H1 (cell line): ENCODE measurements around the gene PDE9A. TPM values are rescaled to one million over a fixed set of nuclear protein-coding genes. Genes with fewer than 3 reads are reported as not detected.

Source experiments
- CTCF ChIA-PET: fragments of 300-600 bp; sonication (Branson Sonifier 250); formaldehyde crosslinking; loops from one replicate; lab custom pipeline; 2021; ENCODE audit not compliant: partially characterized antibody; lab: Charles Lee
- POLR2A ChIA-PET: fragments of 300-600 bp; sonication (Branson Sonifier 250); formaldehyde crosslinking; loops from one replicate; lab custom pipeline; 2021; ENCODE audit warnings: inconsistent platforms; ENCODE audit not compliant: partially characterized antibody; lab: Charles Lee
- DNase-seq, 2 experiments: peaks; one replicate each; pipeline versions ENCODE4 v3.0.0 to v3.0.0-alpha.2; 2010 to 2022; ENCODE audit warnings: low spot score in 2 of 2, low read depth in 1 of 2, mixed read lengths in 1 of 2
- FAIRE-seq: peaks from 2 replicates; lab custom pipeline; 2011; peaks lifted over from hg19 to GRCh38; lab: Jason Lieb, UNC
- H2AFZ ChIP-seq: 2 replicates; pipeline ENCODE4 v1.8.1; 2012; ENCODE audit warnings: low read length, inconsistent platforms
- H2AK5ac ChIP-seq: 2 replicates; pipeline ENCODE4 v1.6.1; 2013; ENCODE audit warnings: low read depth, low read length
- H2BK120ac ChIP-seq: replicated peaks from 2 replicates; pipeline ENCODE3; 2013; ENCODE audit warnings: low read depth, low read length, inconsistent platforms
- H2BK12ac ChIP-seq: 2 replicates; pipeline ENCODE4 v1.6.1; 2013; ENCODE audit warnings: low read depth, low read length
- H2BK15ac ChIP-seq: 2 replicates; pipeline ENCODE4 v1.6.1; 2013; ENCODE audit warnings: low read length
- H2BK20ac ChIP-seq: 2 replicates; pipeline ENCODE4 v1.6.1; 2013; ENCODE audit warnings: low read length
- H2BK5ac ChIP-seq: 2 replicates; pipeline ENCODE4 v1.6.1; 2013; ENCODE audit warnings: low read depth, low read length
- H3K14ac ChIP-seq: 2 replicates; pipeline ENCODE4 v1.6.1; 2013; ENCODE audit warnings: inconsistent platforms; ENCODE audit not compliant: insufficient read length
- H3K18ac ChIP-seq: 2 replicates; pipeline ENCODE4 v1.6.1; 2013; ENCODE audit warnings: low read length; ENCODE audit errors: extremely low read depth
- H3K23ac ChIP-seq: 2 replicates; pipeline ENCODE4 v1.6.1; 2013; ENCODE audit warnings: inconsistent platforms; ENCODE audit not compliant: insufficient read length
- H3K23me2 ChIP-seq: 2 replicates; pipeline ENCODE4 v1.6.1; 2013; ENCODE audit warnings: low read depth, low read length
- H3K27ac ChIP-seq: 2 replicates; pipeline ENCODE4 v1.6.1; 2011; ENCODE audit warnings: low read depth, low read length, inconsistent platforms
- H3K27me3 ChIP-seq, 4 experiments: replicated peaks in 1 of 4; 1 replicate in 1 of 4; 2 replicates in 3 of 4; pipeline versions ENCODE4 v1.6.1 to v1.8.1; 2011 to 2013; ENCODE audit warnings: low read length in 3 of 4, mild to moderate bottlenecking in 3 of 4, inconsistent platforms in 2 of 4, mixed read lengths in 2 of 4, moderate library complexity in 1 of 4; ENCODE audit not compliant: control insufficient read depth in 3 of 4, insufficient read depth in 3 of 4; ENCODE audit errors: extremely low read depth in 1 of 4
- H3K36me3 ChIP-seq, 4 experiments: 2 replicates each; pipeline versions ENCODE4 v1.6.1 to v1.8.1; 2011 to 2013; ENCODE audit warnings: mild to moderate bottlenecking in 4 of 4, low read length in 3 of 4, moderate library complexity in 2 of 4, control low read depth in 1 of 4, inconsistent platforms in 1 of 4; ENCODE audit not compliant: insufficient read depth in 4 of 4, control insufficient read depth in 2 of 4
- H3K4ac ChIP-seq: replicated peaks from 2 replicates; pipeline ENCODE3; 2013; ENCODE audit warnings: low read length, low read depth, mixed read lengths, inconsistent platforms; ENCODE audit not compliant: insufficient read length
- H3K4me1 ChIP-seq, 4 experiments: replicated peaks in 1 of 4; 1 replicate in 1 of 4; 2 replicates in 3 of 4; pipeline versions ENCODE4 v1.6.1 to v1.8.1; 2011 to 2013; ENCODE audit warnings: low read length in 3 of 4, inconsistent platforms in 2 of 4, mixed read lengths in 1 of 4; ENCODE audit not compliant: insufficient read depth in 4 of 4, control insufficient read depth in 3 of 4
- H3K4me2 ChIP-seq, 2 experiments: 2 replicates each; pipeline versions ENCODE4 v1.6.1 to v1.8.1; 2011 to 2013; ENCODE audit warnings: low read depth in 2 of 2, low read length in 2 of 2, control low read depth in 1 of 2, inconsistent platforms in 1 of 2, mild to moderate bottlenecking in 1 of 2; ENCODE audit not compliant: insufficient read depth in 1 of 2
- H3K4me3 ChIP-seq, 4 experiments: fragments of 200-600, 300-600 bp in 1 of 4; sonication (generic), shearing (Covaris generic), sonication (Bioruptor Twin) in 1 of 4; 2 replicates each; pipeline versions ENCODE4 v1.5.1 to v1.8.1; 2011 to 2016; ENCODE audit warnings: low read length in 4 of 4, low read depth in 3 of 4, control low read depth in 2 of 4, inconsistent platforms in 2 of 4, mild to moderate bottlenecking in 2 of 4, mixed read lengths in 1 of 4, moderate library complexity in 1 of 4; ENCODE audit not compliant: insufficient read depth in 2 of 4; ENCODE audit errors: extremely low read depth in 1 of 4
- H3K56ac ChIP-seq: replicated peaks from 2 replicates; pipeline ENCODE3; 2013; ENCODE audit warnings: low read depth, mild to moderate bottlenecking, mixed read lengths, low read length, inconsistent platforms; ENCODE audit not compliant: insufficient read length
- H3K79me1 ChIP-seq: 2 replicates; pipeline ENCODE4 v1.6.1; 2013; ENCODE audit warnings: low read depth, low read length, control low read depth
- H3K79me2 ChIP-seq, 2 experiments: 2 replicates each; pipeline versions ENCODE4 v1.6.1 to v1.8.1; 2012 to 2013; ENCODE audit warnings: low read length in 2 of 2, mild to moderate bottlenecking in 2 of 2, inconsistent platforms in 1 of 2; ENCODE audit not compliant: insufficient read depth in 2 of 2, control insufficient read depth in 1 of 2
- H3K9ac ChIP-seq, 4 experiments: replicated peaks in 1 of 4; 1 replicate in 1 of 4; 2 replicates in 3 of 4; pipeline versions ENCODE4 v1.6.1 to v1.8.1; 2011 to 2013; ENCODE audit warnings: low read depth in 3 of 4, low read length in 3 of 4, control low read depth in 2 of 4, mild to moderate bottlenecking in 2 of 4, moderate library complexity in 2 of 4, inconsistent platforms in 1 of 4; ENCODE audit errors: extremely low read depth in 1 of 4
- H3K9me3 ChIP-seq, 2 experiments: 2 replicates each; pipeline versions ENCODE4 v1.6.1 to v1.8.1; 2012 to 2013; ENCODE audit warnings: mild to moderate bottlenecking in 2 of 2, moderate library complexity in 2 of 2, control low read depth in 1 of 2, inconsistent platforms in 1 of 2, low read depth in 1 of 2, low read length in 1 of 2, mixed read lengths in 1 of 2; ENCODE audit not compliant: insufficient read depth in 2 of 2
- H4K20me1 ChIP-seq, 2 experiments: replicated peaks in 1 of 2; 2 replicates each; pipeline versions ENCODE3 to v1.8.1; 2011 to 2013; ENCODE audit warnings: inconsistent platforms in 2 of 2, low read length in 2 of 2, mild to moderate bottlenecking in 1 of 2; ENCODE audit not compliant: insufficient read depth in 2 of 2, control insufficient read depth in 1 of 2
- H4K5ac ChIP-seq: 2 replicates; pipeline ENCODE4 v1.6.1; 2013; ENCODE audit warnings: low read length, low read depth, mixed read lengths, inconsistent platforms; ENCODE audit not compliant: insufficient read length
- H4K8ac ChIP-seq: 2 replicates; pipeline ENCODE4 v1.8.0; 2013; ENCODE audit warnings: mild to moderate bottlenecking, moderate library complexity, low read length, inconsistent platforms; ENCODE audit not compliant: insufficient read depth; ENCODE audit errors: extremely low read depth
- H4K91ac ChIP-seq: replicated peaks from 2 replicates; pipeline ENCODE3; 2013; ENCODE audit warnings: low read length, mixed read lengths, inconsistent platforms; ENCODE audit not compliant: insufficient read length
- BCL11A ChIP-seq, 2 experiments: IDR thresholded peaks; one replicate each; pipeline ENCODE4 v1.6.1; 2011; ENCODE audit warnings: low read depth in 2 of 2, low read length in 2 of 2, mild to moderate bottlenecking in 2 of 2
- FOSL1 ChIP-seq: IDR thresholded peaks from 2 replicates; pipeline ENCODE4 v1.6.1; 2011; ENCODE audit warnings: mild to moderate bottlenecking, low read depth, low read length, moderate library complexity; ENCODE audit not compliant: insufficient read depth
- NANOG ChIP-seq: IDR thresholded peaks from 2 replicates; pipeline ENCODE4 v1.6.1; 2011; ENCODE audit warnings: low read length, low read depth, mild to moderate bottlenecking, inconsistent platforms; ENCODE audit not compliant: insufficient read depth, poor library complexity, severe bottlenecking
- RAD21 ChIP-seq, 2 experiments: IDR thresholded peaks in 1 of 2; conservative IDR thresholded peaks in 1 of 2; 2 replicates each; pipeline ENCODE4 v1.6.1; 2011; ENCODE audit warnings: low read depth in 2 of 2, low read length in 2 of 2, improper control_type of control experiment in 1 of 2, inconsistent platforms in 1 of 2, mild to moderate bottlenecking in 1 of 2, moderate library complexity in 1 of 2
- RFX5 ChIP-seq: IDR thresholded peaks from 2 replicates; pipeline ENCODE4 v1.6.1; 2011; ENCODE audit warnings: low read depth, low read length, improper control_type of control experiment, borderline replicate concordance
- SP4 ChIP-seq: IDR thresholded peaks from 2 replicates; pipeline ENCODE4 v1.6.1; 2012; ENCODE audit warnings: low read length, inconsistent platforms
- TEAD4 ChIP-seq: IDR thresholded peaks from 2 replicates; pipeline ENCODE4 v1.6.1; 2012; ENCODE audit warnings: low read depth, low read length, inconsistent platforms, mixed read lengths
- WGBS, 2 experiments: shearing (Covaris generic) in 1 of 2; methylation state at CpG; one replicate each; pipeline versions ENCODE4 v1.1.6 to v1.1.7; 2013 to 2015; ENCODE audit warnings: low lambda C conversion rate in 2 of 2, mixed read lengths in 2 of 2, inconsistent platforms in 1 of 2, low coverage in 1 of 2, missing lambda C conversion rate in 1 of 2; ENCODE audit not compliant: insufficient replicate concordance in 2 of 2, insufficient coverage in 1 of 2, insufficient read length in 1 of 2; ENCODE audit errors: extremely low coverage in 1 of 2, missing lambda C conversion rate in 1 of 2; 5-methylcytosine and 5-hydroxymethylcytosine counted together
- polyA plus RNA-seq, 7 experiments: library from polyadenylated mRNA; depleted of rRNA in 3 of 7; stranded (reverse) in 5 of 7; unstranded in 2 of 7; fragments of >200 nt in 5 of 7; fragments of 200-250 nt in 2 of 7; gene quantifications; 1 replicate in 5 of 7; 2 replicates in 1 of 7; 4 replicates in 1 of 7; pipeline versions ENCODE4 v1.2.1 to v1.2.3, GENCODE V29; 2011 to 2013; ENCODE audit warnings: missing spikeins in 2 of 7, mixed read lengths in 2 of 7
- total RNA-seq: library from RNA; stranded (reverse); fragmentation: NEBNext Ultra II Directional; extraction: Animal tissue kit (Norgen Biotek cat#: 25700); gene quantifications from 2 replicates; pipeline ENCODE4 v1.2.1, GENCODE V29; 2021
- TF ChIP-seq, protein P1 (sequence below), 3 experiments: IDR thresholded peaks; 1 replicate in 2 of 3; 2 replicates in 1 of 3; pipeline versions ENCODE4 v1.5.1 to v1.6.1; 2011; ENCODE audit warnings: low read length in 3 of 3, mild to moderate bottlenecking in 3 of 3, inconsistent platforms in 2 of 3, low read depth in 1 of 3, moderate library complexity in 1 of 3; ENCODE audit not compliant: insufficient read depth in 1 of 3; ENCODE audit errors: control extremely low read depth in 1 of 3

Gene PDE9A
- total and polyA plus RNA-seq, 2 of the 8 experiments (the other 6 are each of a cell fraction or from before 2014, with no cell fraction given) = 39.2 to 45.9 TPM

DNA sequence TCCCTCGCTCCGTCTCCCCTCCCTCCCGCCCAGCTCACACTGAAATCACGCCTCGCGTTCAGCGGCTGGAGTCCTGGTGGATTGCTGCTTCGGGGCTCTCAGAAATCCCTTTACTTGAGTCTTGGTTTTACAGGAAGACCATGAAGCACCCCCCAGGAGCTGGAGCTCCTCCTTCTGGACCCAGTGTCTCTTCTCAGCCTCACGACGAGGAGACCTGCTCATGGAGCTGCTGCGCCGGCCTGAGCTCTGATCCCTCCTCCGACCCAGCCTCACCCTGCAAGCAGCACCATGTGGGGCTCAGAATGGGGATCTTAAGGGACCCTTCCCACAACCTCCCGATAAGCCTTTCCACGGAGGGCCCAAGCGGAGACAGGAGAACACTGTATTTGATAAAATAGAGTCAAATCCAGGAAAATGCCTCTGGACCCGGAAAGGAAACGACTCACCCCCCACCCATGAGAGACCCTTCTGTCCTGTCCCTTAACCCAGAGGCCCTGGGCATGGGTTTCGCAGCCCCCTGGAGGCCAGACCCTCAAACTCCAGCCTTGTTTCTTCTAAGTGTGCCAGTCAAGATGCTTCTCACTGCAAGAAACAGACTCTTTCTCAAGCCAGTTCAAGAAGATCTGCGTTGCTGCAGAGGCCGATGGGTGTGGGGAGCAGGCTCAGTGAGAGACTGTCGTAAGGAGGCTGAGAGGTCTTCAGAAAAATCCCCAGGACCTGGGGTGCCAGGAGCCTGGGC lies 26.1 kb downstream of the PDE9A start:
- no peak overlapping the region for H3K14ac ChIP-seq
- no peak overlapping the region; the same call in 1 of the 2 replicates for H4K8ac ChIP-seq
- no peak overlapping the region for H4K5ac ChIP-seq
- H3K79me2 ChIP-seq = peaks cover 0 to 20% of the 10 kb centered on the region in 2 experiments; a peak in 2 of 4 replicates
- no peak overlapping the region for H3K4me2 ChIP-seq
- no peak overlapping the region for H2AFZ ChIP-seq
- no peak overlapping the region for H2BK12ac ChIP-seq
- no peak overlapping the region for H3K4me3 ChIP-seq
- DNase-seq (no peak), FAIRE-seq (no peak)
- H3K9me3 ChIP-seq = no peaks in the 10 kb centered on the region
- H3K23ac ChIP-seq = no peak overlapping the region
- peaks cover 0 to 10% (median 3%) of the 10 kb centered on the region in 4 experiments; a peak in 5 of 7 replicates for H3K4me1 ChIP-seq
- POLR2A ChIA-PET = no interaction called here
- no peaks in the 10 kb centered on the region; a peak in 2 of 8 replicates for H3K36me3 ChIP-seq
- H2BK5ac ChIP-seq = no peak overlapping the region
- H3K27me3 ChIP-seq = no peaks in the 10 kb centered on the region
- no peaks in the 10 kb centered on the region; the same call in 1 of the 2 replicates for H3K23me2 ChIP-seq
- 89% methylated on average over 19 of the region's 22 CpGs; no CpG with 5 or more reads in 1 of the 2 experiments for WGBS, 2 experiments
- no peak for TF ChIP-seq BCL11A (IDR thresholded peaks at IDR 0.05; ENCODE audit: low read depth in 2 of 2, low read length in 2 of 2)
- no peak for TF ChIP-seq TEAD4
- TF ChIP-seq, protein P1, sequence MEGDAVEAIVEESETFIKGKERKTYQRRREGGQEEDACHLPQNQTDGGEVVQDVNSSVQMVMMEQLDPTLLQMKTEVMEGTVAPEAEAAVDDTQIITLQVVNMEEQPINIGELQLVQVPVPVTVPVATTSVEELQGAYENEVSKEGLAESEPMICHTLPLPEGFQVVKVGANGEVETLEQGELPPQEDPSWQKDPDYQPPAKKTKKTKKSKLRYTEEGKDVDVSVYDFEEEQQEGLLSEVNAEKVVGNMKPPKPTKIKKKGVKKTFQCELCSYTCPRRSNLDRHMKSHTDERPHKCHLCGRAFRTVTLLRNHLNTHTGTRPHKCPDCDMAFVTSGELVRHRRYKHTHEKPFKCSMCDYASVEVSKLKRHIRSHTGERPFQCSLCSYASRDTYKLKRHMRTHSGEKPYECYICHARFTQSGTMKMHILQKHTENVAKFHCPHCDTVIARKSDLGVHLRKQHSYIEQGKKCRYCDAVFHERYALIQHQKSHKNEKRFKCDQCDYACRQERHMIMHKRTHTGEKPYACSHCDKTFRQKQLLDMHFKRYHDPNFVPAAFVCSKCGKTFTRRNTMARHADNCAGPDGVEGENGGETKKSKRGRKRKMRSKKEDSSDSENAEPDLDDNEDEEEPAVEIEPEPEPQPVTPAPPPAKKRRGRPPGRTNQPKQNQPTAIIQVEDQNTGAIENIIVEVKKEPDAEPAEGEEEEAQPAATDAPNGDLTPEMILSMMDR (IDR thresholded peaks at IDR 0.05; ENCODE audit: control extremely low read depth in 1 of 3, insufficient read depth in 1 of 3, low read depth in 1 of 3, low read length in 3 of 3) = peak; percentile 45 to 58 (median 47)
- no peak for TF ChIP-seq NANOG
- no peak for TF ChIP-seq SP4
- TF ChIP-seq RFX5 = no peak
- TF ChIP-seq FOSL1 = no peak
- TF ChIP-seq RAD21 (IDR thresholded peaks at IDR 0.05 in 1 of 2, conservative IDR thresholded peaks at IDR 0.05 in 1 of 2; ENCODE audit: low read depth in 2 of 2, low read length in 2 of 2) = peak; percentile 51 to 59
- no peak overlapping the region for H3K18ac ChIP-seq
- no peak overlapping the region for H3K4ac ChIP-seq
- peaks cover 9 to 24% of the 10 kb centered on the region in 2 experiments for H4K20me1 ChIP-seq
- H3K79me1 ChIP-seq = peaks cover 2% of the 10 kb centered on the region; the same call in 1 of the 2 replicates
- CTCF ChIA-PET = interaction anchor here (0.6 to 3.5 kb wide), 17 partner anchors 11 to 141 kb away, joined by 3 to 29 read pairs (median 4); partner anchors contain the start of gene PDE9A
- no peak overlapping the region for H2BK120ac ChIP-seq
- H4K91ac ChIP-seq = no peak overlapping the region
- no peak overlapping the region for H3K27ac ChIP-seq
- H2AK5ac ChIP-seq = no peak overlapping the region
- no peak overlapping the region for H2BK20ac ChIP-seq
- H2BK15ac ChIP-seq = no peak overlapping the region
- no peak overlapping the region for H3K56ac ChIP-seq
- no peak overlapping the region for H3K9ac ChIP-seq
